NCI-H69 (cell line): ENCODE data around the gene ARHGAP44.

ENCODE experiments used
- DNase-seq: peaks from one replicate; lab custom pipeline; 2025; lab: John Stamatoyannopoulos, UW

Gene ARHGAP44, protein sequence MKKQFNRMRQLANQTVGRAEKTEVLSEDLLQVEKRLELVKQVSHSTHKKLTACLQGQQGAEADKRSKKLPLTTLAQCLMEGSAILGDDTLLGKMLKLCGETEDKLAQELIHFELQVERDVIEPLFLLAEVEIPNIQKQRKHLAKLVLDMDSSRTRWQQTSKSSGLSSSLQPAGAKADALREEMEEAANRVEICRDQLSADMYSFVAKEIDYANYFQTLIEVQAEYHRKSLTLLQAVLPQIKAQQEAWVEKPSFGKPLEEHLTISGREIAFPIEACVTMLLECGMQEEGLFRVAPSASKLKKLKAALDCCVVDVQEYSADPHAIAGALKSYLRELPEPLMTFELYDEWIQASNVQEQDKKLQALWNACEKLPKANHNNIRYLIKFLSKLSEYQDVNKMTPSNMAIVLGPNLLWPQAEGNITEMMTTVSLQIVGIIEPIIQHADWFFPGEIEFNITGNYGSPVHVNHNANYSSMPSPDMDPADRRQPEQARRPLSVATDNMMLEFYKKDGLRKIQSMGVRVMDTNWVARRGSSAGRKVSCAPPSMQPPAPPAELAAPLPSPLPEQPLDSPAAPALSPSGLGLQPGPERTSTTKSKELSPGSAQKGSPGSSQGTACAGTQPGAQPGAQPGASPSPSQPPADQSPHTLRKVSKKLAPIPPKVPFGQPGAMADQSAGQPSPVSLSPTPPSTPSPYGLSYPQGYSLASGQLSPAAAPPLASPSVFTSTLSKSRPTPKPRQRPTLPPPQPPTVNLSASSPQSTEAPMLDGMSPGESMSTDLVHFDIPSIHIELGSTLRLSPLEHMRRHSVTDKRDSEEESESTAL

DNA sequence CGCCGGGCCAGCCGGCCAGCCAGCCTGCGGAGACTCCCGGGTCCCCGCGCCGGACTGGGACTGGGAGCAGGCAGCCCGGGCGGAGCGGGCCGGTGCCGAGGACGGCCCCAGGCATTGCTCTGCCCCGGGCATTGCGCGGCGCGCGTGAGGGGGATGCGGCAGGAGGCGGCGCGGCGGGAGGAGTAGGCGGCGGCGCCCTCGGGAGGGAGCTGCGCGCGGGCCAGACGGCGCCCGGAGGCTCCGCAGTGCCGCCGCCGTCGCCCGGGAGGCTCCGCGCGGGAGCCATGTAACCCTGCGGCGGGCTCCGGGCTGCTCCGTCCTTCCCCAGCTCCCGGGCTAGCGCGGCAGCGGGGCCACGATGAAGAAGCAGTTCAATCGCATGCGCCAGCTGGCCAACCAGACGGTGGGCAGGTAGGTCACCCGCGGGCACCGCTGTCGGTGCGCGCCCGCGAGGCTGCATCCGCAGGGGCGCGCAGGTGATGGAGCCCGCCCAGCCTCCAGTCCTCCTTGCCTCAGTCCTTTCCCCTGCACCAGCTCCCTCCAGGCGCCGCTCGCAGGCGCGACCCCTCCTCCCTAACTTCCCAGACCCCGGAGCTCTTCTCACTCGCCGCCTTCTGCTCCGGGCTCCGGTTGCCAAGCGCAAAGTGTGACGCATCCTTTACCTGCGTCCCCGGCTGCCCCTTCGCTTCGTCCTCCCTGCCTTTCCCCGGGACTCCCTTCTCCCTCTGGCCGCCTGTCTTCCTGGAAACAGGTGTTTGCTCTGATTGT, at the start of gene ARHGAP44:
ARHGAP44 (plus strand) TSS at position 18 of the 768 bp plus-strand sequence; CDS start at position 359, 341 bp downstream.
- DNase-seq = peak; percentile 55

DNA sequence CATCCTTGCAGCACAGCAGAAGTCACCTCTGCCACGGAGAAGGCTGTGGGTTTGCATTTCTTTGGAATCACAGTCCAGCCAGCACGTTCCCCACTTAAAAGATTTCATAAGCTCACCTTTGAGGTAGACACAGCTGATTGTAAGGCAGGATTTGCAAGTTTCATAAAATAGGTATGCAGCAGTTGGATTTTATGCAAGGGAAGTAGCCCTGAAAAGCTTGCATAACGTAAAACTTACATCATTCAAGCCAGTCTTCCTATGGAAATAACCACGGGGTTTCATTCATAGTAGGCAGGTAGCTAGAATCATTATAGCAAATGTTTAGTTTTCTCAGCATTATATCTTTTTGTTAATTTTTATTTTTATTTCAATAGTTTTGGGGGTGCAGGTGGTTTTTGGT, 49.8 kb upstream of the ARHGAP44 start:
- DNase-seq = no peak

DNA sequence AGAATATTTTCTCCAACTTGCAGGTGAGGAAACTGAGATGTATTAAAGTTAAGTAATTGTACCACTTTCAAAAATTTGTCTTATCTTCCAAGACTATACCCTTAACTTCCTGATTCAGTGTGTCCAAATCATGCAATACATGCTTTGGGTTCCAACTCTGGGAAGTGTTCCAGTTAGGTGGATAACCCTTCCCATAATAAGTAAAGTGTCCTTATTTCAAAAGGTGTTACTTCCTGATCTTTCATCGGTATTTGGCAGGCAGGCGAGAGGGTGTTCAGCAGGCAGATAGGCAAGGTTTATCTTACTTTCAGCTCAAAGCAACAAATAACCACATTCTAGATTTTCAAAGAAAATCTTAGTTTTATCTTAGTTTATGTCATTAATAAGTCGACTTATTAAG, 46.3 kb upstream of the ARHGAP44 start:
- DNase-seq = no peak

DNA sequence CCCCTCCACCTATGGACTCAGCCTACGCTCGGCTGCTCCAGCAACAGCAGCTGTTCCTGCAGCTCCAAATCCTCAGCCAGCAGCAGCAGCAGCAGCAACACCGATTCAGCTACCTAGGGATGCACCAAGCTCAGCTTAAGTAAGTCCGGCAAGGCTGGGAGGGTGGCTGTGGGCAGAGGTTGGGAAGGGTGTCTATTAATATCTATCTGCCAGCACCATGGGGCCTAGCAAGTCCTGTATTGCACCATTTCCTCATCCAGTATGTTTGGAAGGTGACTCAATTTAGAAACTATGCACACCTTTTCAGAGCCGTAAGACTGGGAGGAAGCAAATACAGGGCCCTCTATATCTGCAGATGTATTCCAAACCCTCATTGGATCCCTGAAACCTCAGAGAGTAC, 45.0 kb upstream of the ARHGAP44 start:
- no peak for DNase-seq

DNA sequence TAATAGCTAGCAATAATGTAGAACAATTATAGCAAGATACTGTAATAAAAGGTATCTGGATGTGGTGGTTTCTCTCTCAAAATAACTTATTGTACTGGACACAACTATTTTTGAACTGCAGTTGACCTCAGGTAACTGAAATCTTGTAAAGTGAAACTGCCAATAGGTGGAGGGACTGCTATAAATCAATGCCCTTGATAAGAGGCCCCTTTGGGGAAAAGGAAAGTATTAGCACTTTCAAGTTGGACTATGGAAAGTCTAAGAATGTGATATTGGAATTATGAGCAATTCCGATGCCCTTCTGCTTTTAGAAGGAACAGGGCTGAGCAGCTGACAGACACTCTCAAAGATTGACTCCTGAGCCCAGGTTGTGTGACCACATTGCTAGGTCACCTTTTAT, 44.5 kb upstream of the ARHGAP44 start:
- DNase-seq = no peak

DNA sequence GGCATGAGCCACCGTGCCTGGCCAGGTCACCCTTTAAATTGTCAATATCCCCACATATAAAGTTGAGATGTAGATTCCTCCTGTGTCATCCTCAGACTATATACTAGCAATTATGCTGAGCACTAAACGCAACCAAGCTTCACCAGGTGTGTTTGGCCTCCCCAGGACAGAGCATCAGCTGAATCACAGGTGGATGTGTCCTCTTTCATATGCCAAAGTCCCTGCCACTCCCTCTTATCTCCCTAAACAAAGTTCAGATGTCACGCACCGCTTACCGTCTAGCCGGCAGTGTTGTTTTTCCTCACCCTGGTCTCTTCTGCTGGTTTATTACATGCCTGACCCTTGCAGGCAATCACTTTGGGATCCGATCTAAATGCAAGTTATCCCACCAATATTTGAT, 43.8 kb upstream of the ARHGAP44 start:
- DNase-seq = no peak

DNA sequence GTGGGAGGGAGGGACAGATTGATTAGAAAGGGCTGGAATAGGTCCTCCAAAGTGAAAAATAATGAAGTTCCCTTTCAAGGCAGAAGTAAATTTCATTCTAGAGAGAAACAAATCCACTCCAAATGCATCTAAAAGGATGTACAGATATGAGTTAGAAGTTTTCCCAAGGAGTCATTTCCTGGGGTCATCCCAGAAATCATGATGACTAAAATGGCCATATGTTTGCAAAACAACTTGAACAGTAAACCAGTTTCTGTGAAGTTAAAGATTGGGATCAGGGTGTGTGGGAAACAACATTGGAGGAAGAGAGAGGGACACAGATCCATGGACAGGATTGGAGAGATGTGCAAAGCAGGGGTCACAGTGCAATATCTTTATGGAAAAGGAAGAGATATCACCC, 32.5 kb upstream of the ARHGAP44 start:
- DNase-seq = no peak

DNA sequence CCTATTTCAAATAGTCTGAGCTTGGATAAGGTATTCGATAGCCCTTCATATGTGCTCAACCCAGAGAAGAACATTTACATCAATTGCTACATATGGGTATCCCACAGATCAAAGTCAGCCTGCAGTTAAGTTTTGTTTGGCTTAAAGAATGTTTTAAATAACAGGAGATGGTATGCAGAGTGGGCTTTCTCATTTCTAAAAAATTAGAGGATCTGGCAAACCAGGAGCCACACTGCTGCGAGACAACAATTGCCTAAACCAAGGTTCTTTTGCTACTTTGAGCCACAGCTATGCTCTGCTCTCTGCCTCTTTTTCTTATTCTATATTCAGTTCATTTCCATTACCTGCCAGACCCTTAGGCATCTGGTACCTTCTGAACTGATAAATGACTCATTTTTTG, 30.2 kb upstream of the ARHGAP44 start:
- no peak for DNase-seq

DNA sequence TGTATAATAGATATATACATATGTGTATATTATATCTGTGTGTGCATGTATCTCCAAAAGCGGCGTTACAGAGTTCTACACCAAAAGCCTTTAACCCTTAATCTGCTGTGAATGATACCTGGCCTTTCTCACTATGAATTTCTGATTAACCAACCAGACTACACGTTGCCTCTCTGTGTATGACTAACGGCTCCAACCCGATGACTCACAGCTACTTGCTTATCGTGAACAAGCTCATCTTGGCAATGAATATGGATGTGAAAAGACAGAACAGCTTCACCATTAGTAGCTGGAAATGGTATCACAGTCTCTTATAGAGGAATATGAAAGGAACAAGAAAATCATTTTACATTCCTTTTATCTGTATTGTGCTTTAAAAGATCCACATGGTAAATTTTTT, 23.8 kb upstream of the ARHGAP44 start:
- DNase-seq = no peak

DNA sequence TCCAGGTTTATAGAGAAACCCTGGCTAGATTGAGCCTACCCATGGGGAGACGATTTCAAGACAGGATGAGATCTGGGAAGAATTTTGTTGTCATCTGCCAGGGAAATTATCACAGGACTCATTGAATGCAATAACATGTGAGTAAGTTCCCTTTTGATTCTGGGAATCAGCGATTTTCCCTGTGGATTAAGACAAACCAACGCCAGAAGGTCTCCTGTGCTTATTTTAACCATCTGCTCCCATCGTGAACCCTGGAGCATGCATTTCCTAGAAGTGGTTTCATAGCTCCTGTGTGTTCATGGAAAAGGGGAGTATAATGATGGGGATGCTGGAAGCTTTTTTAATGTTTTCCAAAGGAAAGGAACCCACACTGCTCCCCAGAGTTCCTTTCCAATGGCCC, 21.0 kb upstream of the ARHGAP44 start:
- DNase-seq = no peak

DNA sequence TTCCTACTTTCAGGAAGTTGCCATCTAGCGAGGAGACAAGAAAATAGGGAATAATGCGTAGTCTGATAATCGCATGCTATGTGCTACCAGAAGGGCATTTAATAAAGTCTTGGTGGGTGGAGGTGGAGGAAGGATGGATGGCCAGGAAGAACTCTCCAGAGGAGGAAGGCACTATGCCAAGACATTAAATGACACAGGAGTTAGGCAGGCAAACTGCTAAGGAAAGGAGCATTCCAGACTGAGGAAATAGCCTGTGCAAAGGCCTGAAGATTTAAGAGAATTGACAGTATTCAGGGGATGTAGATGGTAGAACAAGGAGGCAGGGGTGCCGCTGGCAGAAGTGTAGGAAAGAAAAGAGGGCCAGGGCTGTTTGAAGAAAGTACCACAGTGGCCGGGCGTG, 19.3 kb upstream of the ARHGAP44 start:
- DNase-seq = no peak

DNA sequence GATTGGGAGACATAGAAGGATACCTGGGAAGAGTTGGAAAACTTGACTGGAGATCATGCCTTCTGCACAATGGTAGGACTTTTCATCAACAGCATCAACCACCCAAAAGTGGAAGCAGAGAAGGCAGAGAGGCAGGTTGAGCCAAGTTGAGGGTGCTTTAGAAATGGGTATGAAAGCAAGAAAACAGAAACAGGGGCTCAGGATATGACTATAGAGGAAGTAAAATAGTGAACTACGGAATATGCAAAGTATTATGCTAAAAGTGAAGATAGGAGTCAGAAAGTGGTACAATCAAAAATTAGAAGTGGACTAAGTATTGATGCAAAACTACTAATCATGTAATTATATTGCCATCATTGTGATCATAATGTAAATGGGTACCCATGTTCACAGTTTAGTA, 16.1 kb upstream of the ARHGAP44 start:
- DNase-seq = no peak

DNA sequence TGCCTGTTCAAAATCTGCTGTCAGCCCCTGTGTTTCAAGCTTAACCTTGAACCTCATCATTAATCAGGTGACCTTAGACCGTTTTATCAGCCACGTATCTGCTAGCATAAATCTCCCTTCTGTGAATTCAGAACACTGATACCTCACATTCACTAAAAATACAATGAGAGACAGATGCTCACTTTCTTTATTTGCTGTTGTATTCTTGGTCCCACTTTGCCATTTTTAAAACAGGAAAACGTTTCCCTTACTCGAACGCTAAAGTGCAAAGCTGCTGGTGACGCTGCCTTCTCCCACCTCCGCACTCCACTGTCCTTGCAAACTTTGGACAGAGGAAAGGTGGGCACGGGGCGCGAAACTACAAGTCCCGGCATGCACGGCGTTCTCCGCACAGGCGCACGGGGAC, 220 bp upstream of the ARHGAP44 start:
- no peak for DNase-seq

DNA sequence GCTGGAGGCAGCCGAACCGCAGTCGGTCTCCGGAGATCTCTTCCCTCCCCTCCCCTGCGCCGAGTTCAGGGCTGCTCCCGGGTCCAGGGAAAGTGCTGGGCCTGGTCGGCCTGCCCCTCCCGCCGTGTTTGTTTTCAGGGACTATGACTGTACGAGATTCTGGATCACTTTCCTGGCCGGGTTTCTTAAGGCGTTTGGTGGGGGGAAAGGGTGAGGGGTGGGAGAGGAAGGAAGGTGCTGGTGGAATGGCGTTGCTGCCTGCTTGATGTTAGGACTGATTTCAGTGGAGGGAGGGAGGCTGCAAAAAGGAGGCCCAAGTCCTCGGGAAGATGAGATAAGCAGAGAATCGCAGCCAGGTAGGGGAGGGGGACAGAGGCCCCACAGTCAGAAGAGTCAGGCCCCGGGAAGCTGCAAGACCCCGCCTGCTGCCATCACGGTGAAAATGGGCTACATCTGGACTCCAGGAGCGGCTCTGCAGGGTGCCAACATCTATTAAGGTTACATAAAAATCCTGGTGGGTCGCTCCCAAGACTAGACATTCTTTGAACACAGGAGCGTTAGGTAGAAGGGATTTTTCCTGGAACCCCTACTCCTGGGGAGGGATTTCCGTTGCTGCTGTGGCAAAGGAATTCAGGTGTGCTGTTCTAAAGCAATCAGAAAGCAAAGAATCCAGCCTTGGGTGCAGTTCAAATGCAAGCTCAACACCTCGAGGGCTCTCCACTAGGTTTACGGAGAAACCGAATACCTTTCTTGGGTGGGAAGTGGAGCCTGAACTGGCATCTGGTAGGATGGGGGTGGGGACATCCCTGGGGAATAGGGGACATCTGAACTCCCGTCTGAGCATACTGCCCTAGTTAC, 1.2 kb downstream of the ARHGAP44 start:
- no peak for DNase-seq

DNA sequence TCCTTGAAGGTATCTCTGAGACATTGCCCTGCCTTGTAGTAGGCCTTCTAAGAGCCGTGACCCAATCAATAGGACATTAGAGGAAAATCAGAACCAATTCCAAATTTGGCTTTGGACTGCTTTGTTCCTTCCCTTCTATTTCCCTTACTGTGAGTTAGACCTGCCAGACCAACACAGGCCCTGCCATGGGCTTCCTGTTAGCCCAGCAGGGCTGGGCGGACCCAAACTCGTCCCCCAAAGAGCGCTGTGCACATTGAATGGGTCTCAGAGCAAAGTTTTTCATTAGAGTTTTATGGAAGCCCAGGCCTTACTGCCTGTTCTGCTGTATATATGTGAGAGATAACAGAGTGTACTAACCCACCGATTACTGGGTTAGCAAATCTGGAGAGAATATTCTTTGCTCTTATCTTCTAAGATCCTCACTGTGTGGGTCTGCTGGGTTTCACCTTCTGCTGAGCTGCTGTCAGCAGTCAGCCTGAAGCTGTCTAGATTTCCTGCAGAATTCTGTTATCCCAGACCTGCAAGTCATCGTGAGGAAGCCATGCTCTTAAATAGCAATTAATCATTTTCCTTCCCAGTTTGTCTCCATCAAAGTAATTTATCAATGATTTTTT, 5.7 kb downstream of the ARHGAP44 start:
- no peak for DNase-seq

DNA sequence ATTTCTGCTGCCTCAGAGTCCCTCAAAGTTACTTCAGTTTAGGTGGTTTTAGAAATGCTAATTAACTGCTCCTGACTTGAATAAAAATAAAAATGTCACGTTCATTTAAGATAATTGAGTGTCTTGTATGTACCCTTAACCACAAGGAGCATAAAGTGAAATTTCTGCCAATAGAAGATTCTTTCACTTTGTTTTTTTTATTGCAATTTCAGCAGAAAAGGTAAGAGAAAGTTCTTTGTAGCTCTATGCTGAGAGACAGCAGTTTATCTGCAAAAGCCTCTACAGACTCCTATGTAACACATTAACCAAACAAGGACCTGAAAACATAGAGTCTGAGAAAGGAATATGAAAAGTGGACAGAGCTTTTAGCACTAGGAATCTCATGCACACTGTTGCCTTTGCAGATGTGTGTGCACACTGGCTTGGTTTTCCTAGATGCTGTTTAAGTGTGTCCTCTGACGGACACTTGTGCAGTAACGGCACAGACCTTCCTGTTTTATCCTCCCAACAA, 11.6 kb downstream of the ARHGAP44 start:
- DNase-seq = no peak

DNA sequence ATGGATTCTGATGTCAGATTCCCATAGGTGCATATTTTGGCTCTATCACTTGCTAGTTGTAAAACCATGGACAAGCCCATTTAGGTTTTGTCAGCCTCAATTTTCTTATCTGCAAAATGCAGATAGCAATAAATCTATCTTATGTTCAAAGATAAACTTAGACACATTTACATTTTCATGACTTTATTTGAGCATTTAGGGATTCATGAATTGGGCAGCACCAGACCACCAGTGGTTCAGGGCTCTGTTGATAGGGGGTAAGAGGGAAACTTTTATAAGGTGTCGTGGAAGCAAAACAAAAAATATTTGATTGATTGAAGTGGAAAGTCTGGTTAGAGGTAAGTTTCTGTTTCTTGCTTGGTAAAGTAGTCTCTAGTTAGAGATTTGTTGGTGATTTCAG, 17.3 kb downstream of the ARHGAP44 start:
- no peak for DNase-seq

DNA sequence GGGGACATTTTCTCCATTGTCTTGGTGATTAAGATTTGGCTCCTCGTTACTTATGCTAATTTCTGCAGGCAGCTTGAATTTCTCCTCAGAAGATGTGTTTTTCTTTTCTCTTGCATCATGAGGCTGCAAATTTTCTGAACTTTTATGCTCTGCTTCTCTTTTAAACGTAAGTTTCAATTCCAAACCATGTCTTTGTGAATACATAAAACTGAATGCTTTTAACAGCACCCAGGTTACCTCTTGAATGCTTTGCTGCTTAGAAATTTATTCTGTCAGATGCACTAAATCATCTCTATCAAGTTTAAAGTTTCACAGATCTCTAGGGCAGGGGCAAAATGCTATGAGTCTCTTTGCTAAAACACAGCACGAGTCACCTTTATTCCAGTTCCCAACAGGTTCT, 19.4 kb downstream of the ARHGAP44 start:
- no peak for DNase-seq

DNA sequence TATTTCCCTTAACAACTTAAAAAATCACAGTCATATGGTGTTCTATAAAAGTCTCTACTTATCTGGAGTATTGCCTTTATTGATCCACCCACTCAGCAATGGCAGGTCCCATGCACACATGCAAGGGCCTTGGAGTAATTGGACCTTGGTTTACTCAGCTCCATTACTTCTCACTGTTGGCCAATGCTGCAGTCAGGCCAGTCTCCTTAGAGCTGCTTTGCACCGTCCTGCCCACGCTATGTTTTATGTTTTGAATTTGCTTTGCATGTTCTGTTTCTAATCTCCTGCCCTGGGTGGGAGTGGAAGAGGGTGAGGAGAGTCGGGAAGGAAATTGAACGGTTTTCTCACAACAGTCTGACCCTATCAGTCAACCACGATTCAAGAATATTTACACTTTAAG, 23.6 kb downstream of the ARHGAP44 start:
- no peak for DNase-seq

DNA sequence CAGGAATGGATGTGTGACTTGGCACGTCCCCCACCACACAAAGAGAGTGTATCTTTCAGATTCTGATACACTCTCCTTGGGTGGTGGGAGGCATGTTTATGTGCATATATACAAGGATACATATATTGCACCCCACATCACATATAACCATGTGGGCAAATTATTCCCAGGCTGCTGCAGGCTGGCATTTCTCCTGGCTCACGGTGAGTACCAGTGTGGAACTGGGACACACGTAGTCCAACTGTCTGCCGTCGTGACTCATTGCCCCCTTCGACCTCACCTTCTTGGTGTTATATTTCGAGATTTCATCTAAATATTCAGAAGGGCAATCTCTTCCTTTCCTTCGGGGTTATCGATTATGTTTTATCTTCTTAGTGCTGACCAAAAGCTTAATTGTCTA, 24.4 kb downstream of the ARHGAP44 start:
- no peak for DNase-seq

DNA sequence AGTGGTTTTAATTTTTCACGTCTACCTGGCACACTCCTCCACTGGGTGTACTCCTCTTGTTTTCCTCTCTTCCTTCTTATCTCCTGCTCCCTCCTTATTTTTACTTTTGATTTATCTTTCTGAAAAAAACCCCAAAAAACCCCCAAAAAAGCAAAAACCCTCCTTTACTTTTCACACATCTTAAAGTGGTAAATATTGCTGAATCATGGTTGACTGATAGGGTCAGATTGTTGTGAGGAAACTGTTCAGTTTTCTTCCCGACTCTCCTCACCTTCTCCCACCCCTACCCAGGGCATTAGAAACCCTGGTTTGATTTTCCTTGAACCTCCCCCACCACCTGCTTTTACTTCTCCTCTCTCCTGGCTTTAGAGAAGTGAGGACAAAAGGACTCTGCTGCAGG, 25.4 kb downstream of the ARHGAP44 start:
- no peak for DNase-seq
